ENCODE data around the gene SYNJ1. TPM values are rescaled to one million over a fixed set of nuclear protein-coding genes. Genes with fewer than 3 reads are reported as not detected.

SYNJ1 gene
- total RNA-seq, 1 experiment from 2014 or later, result 4.2 TPM

DNA sequence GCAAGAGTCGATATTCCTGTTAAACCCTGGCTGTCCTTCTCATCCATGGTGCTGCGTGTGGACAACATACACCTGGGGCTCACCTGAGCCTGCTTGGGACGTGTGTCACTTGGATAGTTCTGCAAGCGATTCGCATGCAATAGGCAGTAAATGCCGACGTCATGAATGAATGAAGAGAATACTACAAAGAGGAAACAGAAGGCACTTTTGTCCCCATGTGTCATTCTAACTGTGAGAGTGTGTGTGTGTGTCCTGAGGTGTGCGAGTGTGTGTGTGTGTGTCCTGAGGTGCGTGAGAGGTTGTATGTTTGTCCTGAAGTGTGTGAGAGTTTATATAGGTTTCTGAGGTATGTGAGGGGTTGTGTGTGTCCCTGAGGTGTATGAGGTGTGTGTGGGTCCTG is 141.8 kb downstream of the SYNJ1 start:
- no peak overlapping the region for H3K4me3 Mint-ChIP-seq
- TF ChIP-seq TP53 (CRISPR knock-in tag; IDR thresholded peaks at IDR 0.05) (no peak), NFATC4 (CRISPR knock-in tag; IDR thresholded peaks at IDR 0.05) (no peak), CREM (CRISPR knock-in tag; IDR thresholded peaks at IDR 0.05) (no peak), KAT7 (CRISPR knock-in tag; IDR thresholded peaks at IDR 0.05; ENCODE audit: borderline replicate concordance) (no peak), GTF2I (CRISPR knock-in tag; conservative IDR thresholded peaks at IDR 0.05) (no peak), FOXP4 (CRISPR knock-in tag; IDR thresholded peaks at IDR 0.05) (no peak), GRHL2 (CRISPR knock-in tag; IDR thresholded peaks at IDR 0.05; ENCODE audit: insufficient replicate concordance, severe bottlenecking) (no peak), FOXK1 (CRISPR knock-in tag; IDR thresholded peaks at IDR 0.05) (no peak), TEAD1 (CRISPR knock-in tag; IDR thresholded peaks at IDR 0.05) (no peak), NFE2L1 (CRISPR knock-in tag; IDR thresholded peaks at IDR 0.05) (no peak), TCF7 (CRISPR knock-in tag; IDR thresholded peaks at IDR 0.05; ENCODE audit: low read depth) (no peak), AFF4 (CRISPR knock-in tag; IDR thresholded peaks at IDR 0.05; ENCODE audit: borderline replicate concordance) (no peak), MYBL2 (CRISPR knock-in tag; IDR thresholded peaks at IDR 0.05) (no peak), ETV6 (CRISPR knock-in tag; IDR thresholded peaks at IDR 0.05) (no peak), ATF2 (CRISPR knock-in tag; IDR thresholded peaks at IDR 0.05; ENCODE audit: borderline replicate concordance, low read depth) (no peak)
- TF ChIP-seq, protein P1, sequence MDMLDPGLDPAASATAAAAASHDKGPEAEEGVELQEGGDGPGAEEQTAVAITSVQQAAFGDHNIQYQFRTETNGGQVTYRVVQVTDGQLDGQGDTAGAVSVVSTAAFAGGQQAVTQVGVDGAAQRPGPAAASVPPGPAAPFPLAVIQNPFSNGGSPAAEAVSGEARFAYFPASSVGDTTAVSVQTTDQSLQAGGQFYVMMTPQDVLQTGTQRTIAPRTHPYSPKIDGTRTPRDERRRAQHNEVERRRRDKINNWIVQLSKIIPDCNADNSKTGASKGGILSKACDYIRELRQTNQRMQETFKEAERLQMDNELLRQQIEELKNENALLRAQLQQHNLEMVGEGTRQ (CRISPR knock-in tag; IDR thresholded peaks at IDR 0.05), result no peak
- TF ChIP-seq, protein P2, sequence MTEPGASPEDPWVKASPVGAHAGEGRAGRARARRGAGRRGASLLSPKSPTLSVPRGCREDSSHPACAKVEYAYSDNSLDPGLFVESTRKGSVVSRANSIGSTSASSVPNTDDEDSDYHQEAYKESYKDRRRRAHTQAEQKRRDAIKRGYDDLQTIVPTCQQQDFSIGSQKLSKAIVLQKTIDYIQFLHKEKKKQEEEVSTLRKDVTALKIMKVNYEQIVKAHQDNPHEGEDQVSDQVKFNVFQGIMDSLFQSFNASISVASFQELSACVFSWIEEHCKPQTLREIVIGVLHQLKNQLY (CRISPR knock-in tag; IDR thresholded peaks at IDR 0.05), result no peak
- H3K27ac Mint-ChIP-seq, result no peak overlapping the region
- POLR2A ChIA-PET, result no interaction called here
- no peaks in the 10 kb centered on the region for H3K9me3 Mint-ChIP-seq
- DNase-seq (ENCODE audit: low spot score), result no peak
- H3K4me1 Mint-ChIP-seq, result peaks cover 5% of the 10 kb centered on the region
- no peaks in the 10 kb centered on the region for H3K27me3 Mint-ChIP-seq (ENCODE audit: low read depth)
- H3K36me3 Mint-ChIP-seq, result no peaks in the 10 kb centered on the region
- CTCF ChIA-PET, result interaction anchor here (1.0 kb wide), 1 partner anchor 15 kb away, joined by 5 read pairs; no protein-coding TSS in a partner anchor
- ATAC-seq, result no peak
